ENCODE measurements around the gene MUS81. TPM values are rescaled to one million over a fixed set of nuclear protein-coding genes. Genes with fewer than 3 reads are reported as not detected.
A peak's percentile ranks its signal among the peaks of the same experiment; 100 is the strongest.

The MUS81 gene
- total and polyA plus RNA-seq, 9 of the 15 experiments (the other 6 are each of a cell fraction or from before 2014, with no cell fraction given) = 13.4 to 118 (median 53.7) TPM

DNA sequence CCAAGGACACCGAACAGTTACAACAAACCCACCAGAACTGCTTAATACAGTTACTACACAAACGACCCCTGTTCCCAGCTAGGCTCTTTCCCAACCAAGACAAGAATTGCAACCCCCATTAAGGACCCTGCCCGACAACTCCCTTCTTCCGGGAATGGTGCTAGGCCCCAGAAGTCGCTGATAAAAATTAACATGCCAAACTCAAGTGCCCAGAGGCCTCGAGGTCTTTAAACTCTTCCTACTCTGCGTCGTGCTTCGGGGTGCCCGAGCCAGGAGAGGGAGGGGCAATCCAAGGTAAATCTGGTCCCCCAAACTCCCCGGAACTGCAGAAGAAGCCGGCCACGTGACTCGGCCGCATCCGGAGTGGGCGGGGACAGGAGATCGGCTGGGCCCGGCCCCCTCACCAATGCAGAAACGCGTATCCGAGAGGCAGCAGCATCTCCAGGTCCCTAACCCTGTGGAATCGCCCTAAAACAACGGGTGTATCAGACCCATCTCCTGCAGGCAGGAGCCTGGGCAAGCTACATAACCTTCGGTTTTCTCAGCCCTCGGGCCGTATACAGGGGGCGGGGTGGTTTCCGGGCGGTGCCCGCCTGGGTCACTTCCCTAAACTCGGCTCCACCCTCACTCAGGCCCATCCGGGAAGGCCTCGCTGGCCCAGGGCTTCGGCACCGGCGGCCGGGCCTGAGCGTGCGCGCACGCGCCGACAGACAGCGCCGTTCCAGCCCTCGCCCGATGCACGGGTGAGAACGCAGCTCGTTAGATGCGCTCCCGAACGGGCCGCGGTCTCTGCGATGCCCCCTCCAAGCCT is 3.3 kb upstream of the MUS81 start (continued):
- TF ChIP-seq SAFB2 (IDR thresholded peaks at IDR 0.05; ENCODE audit: borderline replicate concordance, low read depth, low read length, severe bottlenecking) (no peak), CBX2 (IDR thresholded peaks at IDR 0.05; ENCODE audit: insufficient read depth, low read length, poor library complexity, severe bottlenecking) (no peak), HDAC6 (IDR thresholded peaks at IDR 0.05; ENCODE audit: low read depth, low read length) (no peak), ZNF165 (CRISPR knock-in tag; IDR thresholded peaks at IDR 0.05; ENCODE audit: borderline replicate concordance) (0 out of 2 replicates have a peak, but pooled peaks have one; percentile 36), ZNF75A (CRISPR knock-in tag; IDR thresholded peaks at IDR 0.05) (no peak), RUNX1 (IDR thresholded peaks at IDR 0.05; ENCODE audit: low read depth) (no peak), RFX1 (IDR thresholded peaks at IDR 0.05) (no peak), ZBTB17 (CRISPR knock-in tag; IDR thresholded peaks at IDR 0.05) (0 out of 2 replicates have a peak, but pooled peaks have one; percentile 14), NR4A1 (CRISPR knock-in tag; IDR thresholded peaks at IDR 0.05) (no peak; the same call in 1 of the 2 replicates), NR4A1 (tag; IDR thresholded peaks at IDR 0.05) (no peak), RBM14 (IDR thresholded peaks at IDR 0.05; ENCODE audit: borderline replicate concordance, insufficient read depth, low read depth, low read length) (no peak), NFXL1 (CRISPR knock-in tag; IDR thresholded peaks at IDR 0.05) (no peak), NR2C2 (CRISPR knock-in tag; IDR thresholded peaks at IDR 0.05) (no peak), NR2C2 (tag; IDR thresholded peaks at IDR 0.05) (no peak), TFAM (CRISPR knock-in tag; conservative IDR thresholded peaks at IDR 0.05) (no peak), KLF13 (tag; IDR thresholded peaks at IDR 0.05; ENCODE audit: borderline replicate concordance, low read depth) (peak; percentile 86), WHSC1 (IDR thresholded peaks at IDR 0.05; ENCODE audit: low read length) (no peak), MBD2 (IDR thresholded peaks at IDR 0.05; ENCODE audit: borderline replicate concordance, low read depth) (no peak), ZNF124 (CRISPR knock-in tag; IDR thresholded peaks at IDR 0.05) (no peak), CTCF (IDR thresholded peaks at IDR 0.05 in 2 of 3, conservative IDR thresholded peaks at IDR 0.05 in 1 of 3; ENCODE audit: insufficient read depth in 2 of 3, low read depth in 1 of 3, low read length in 3 of 3) (no peak), HDAC1 (IDR thresholded peaks at IDR 0.05) (peak in 1 of 2 experiments; percentile 92; a peak in 2 of 4 replicates)
- TF ChIP-seq, protein P1, sequence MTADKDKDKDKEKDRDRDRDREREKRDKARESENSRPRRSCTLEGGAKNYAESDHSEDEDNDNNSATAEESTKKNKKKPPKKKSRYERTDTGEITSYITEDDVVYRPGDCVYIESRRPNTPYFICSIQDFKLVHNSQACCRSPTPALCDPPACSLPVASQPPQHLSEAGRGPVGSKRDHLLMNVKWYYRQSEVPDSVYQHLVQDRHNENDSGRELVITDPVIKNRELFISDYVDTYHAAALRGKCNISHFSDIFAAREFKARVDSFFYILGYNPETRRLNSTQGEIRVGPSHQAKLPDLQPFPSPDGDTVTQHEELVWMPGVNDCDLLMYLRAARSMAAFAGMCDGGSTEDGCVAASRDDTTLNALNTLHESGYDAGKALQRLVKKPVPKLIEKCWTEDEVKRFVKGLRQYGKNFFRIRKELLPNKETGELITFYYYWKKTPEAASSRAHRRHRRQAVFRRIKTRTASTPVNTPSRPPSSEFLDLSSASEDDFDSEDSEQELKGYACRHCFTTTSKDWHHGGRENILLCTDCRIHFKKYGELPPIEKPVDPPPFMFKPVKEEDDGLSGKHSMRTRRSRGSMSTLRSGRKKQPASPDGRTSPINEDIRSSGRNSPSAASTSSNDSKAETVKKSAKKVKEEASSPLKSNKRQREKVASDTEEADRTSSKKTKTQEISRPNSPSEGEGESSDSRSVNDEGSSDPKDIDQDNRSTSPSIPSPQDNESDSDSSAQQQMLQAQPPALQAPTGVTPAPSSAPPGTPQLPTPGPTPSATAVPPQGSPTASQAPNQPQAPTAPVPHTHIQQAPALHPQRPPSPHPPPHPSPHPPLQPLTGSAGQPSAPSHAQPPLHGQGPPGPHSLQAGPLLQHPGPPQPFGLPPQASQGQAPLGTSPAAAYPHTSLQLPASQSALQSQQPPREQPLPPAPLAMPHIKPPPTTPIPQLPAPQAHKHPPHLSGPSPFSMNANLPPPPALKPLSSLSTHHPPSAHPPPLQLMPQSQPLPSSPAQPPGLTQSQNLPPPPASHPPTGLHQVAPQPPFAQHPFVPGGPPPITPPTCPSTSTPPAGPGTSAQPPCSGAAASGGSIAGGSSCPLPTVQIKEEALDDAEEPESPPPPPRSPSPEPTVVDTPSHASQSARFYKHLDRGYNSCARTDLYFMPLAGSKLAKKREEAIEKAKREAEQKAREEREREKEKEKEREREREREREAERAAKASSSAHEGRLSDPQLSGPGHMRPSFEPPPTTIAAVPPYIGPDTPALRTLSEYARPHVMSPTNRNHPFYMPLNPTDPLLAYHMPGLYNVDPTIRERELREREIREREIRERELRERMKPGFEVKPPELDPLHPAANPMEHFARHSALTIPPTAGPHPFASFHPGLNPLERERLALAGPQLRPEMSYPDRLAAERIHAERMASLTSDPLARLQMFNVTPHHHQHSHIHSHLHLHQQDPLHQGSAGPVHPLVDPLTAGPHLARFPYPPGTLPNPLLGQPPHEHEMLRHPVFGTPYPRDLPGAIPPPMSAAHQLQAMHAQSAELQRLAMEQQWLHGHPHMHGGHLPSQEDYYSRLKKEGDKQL (CRISPR knock-in tag; IDR thresholded peaks at IDR 0.05; ENCODE audit: borderline replicate concordance) = no peak
